Measurements from ENCODE around the gene CERT1.
"Not testable (repeated sequence)": the region's sequence is repeated elsewhere in the genome, so short reads cannot be mapped to it uniquely, and the experiment has no call there.

CERT1 gene

DNA sequence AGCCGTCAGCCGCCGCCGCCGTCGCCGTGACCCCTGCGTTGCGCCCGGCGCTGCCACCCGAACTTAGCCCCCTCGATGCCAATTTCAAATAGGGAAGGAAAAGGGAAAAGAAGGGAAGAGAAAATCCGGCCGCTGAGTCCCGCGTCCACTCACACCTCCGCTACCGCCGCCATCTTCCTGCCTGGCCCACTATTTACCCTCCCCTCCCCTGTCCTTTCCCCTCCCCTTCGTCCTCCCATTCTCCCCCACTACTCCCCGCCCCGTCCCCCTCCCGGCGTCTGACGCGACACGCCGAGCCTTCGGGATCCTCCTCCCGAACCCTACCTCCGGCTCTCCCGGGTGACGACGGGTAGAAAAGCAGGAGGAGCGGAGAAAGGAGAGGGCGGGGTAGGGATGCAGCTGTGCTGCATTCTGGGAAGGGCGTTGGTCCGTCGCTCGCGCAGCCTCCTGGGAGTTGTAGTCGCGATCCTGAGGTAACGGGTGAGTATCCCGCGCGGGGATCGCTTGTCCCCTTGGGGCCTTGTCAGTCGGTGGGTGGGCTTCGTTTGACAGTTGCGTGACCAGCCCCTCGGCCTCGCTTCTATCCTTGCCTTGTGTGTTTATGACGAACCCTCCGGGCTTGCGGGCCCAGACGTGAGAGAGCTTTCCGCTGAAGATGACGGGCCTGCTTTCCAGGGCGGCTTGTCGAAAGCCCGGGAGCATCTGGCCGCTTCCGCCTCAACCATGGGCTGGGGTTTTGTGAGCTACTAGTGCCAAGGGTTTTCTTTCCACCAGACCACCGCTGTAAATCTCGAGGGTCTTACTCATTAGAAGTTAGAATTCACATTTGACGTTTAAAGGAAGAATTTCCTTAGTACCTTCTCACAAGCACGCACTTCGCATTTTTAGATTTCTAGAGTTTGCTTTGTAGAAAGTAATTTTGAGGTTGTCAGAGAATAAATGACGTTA lies at the start of gene CERT1, which contains the start of gene POLK:
TSS of gene CERT1 (minus strand) at position 195 of the 948 bp plus-strand sequence. CDS start 422 bp downstream, outside the sequence.
TSS of gene POLK (plus strand) at position 457 of the 948 bp plus-strand sequence.
- TF ChIP-seq CTCF (conservative IDR thresholded peaks at IDR 0.05) = no peak

GRCh38 chr5:75560655-75561054 lies 49.2 kb upstream of the CERT1 start:
- not testable (repeated sequence) for H3K27ac ChIP-seq

More for the DNA sequence above, at the start of gene CERT1, which contains the start of gene POLK:
- H3K27ac ChIP-seq = peak within 1 kb of the TSS; percentile 81

DNA sequence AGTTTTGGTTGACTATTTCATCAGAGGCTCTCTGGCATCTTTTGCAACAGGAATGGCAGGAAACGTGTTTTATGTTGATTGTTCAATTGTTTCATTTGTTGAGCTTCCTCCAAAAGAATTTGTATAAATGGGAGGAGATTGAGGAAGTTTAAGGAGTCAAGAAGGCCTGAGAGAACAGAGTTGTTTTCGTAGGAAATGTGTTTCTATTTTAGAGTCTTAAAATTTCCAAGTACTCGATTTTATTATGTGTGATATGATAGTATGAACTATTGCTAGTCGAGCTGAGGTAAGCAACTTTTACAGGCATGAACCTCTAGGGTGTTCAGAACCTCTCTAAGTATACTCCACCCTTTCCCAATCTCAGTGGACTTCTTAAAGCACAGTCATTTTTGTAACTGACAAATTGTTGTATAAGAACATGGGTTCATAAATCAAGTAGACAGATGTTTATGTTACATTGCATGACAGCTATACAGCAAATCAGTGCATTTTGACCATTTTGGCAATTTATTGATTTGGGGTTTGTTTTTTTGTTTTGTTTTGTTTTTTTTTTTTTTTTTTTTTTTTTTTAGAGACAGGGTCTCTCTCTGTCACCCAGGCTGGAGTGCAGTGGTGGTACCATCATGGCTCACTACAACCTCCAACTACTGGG lies 47.7 kb upstream of the CERT1 start:
- no peak overlapping the region for H3K27ac ChIP-seq
- TF ChIP-seq CTCF (conservative IDR thresholded peaks at IDR 0.05) = no peak

- TF ChIP-seq CTCF (conservative IDR thresholded peaks at IDR 0.05) = no peak
- H3K27ac ChIP-seq = no peak overlapping the region
These were observed 46.8 kb upstream of the CERT1 start for GRCh38 chr5:75558221-75558620.

DNA sequence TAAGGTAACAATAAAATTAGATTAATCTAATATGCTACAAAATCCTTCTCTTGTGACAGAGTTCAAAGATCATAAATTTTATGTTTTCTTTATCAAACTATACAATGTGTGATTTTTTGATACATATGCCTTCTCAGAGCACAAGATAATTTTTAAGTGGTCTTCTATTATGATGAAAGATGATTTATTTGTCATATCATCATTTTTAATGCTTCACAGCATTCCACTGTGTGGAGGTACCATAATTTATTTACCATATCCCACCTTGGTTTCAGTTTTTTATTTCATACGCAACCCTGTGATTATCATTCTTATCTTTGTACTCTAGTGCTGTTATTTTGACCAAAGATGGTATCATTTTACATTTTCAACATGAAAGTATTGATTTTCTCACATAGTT lies 41.9 kb upstream of the CERT1 start:
- TF ChIP-seq CTCF (conservative IDR thresholded peaks at IDR 0.05) = no peak
- no peak overlapping the region for H3K27ac ChIP-seq

DNA sequence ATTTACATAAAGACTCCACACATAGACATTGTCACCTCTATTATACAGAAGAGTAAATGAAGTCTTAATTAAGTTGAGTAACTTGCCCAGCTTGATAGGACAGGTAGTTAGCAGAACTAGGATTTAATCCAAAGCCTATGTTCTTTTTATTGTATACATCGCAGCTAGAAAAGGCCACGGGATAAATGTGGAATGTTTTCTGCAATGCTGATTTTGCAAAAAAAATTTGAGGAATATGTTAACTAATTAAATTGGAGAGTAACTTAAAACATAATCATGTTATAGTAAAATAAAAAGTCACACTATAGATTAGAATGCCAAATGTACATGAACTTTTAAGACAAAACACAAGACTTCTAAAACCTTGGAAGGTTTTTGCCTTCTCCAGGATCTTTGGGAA lies 41.3 kb upstream of the CERT1 start:
- H3K27ac ChIP-seq = no peak overlapping the region
- no peak for TF ChIP-seq CTCF (conservative IDR thresholded peaks at IDR 0.05)

GRCh38 chr5:75551471-75551870 lies 40.0 kb upstream of the CERT1 start:
- no peak for TF ChIP-seq CTCF (conservative IDR thresholded peaks at IDR 0.05)

More at GRCh38 chr5:75551471-75551870, 40.0 kb upstream of the CERT1 start:
- no peak overlapping the region for H3K27ac ChIP-seq

Measured in VCaP (cell line).